Hepatocyte (in vitro differentiated cells): Measurements from ENCODE around the gene ABCA9. TPM values are rescaled to one million over a fixed set of nuclear protein-coding genes. Genes with fewer than 3 reads are reported as not detected.

Experiments
- DNase-seq: peaks from one replicate; pipeline ENCODE4 v3.0.0-alpha.2; 2016; ENCODE audit warnings: low spot score
- H2AFZ ChIP-seq: fragments of 200-600 bp; sonication (generic); 2 replicates; pipeline ENCODE4 v1.6.0; 2016; ENCODE audit warnings: antibody characterized with exemption, mild to moderate bottlenecking
- H3K27ac ChIP-seq: fragments of 200-600 bp; sonication (generic); 2 replicates; pipeline ENCODE4 v1.5.1; 2016; ENCODE audit warnings: mild to moderate bottlenecking
- H3K27me3 ChIP-seq: fragments of 200-600 bp; sonication (generic); 2 replicates; pipeline ENCODE4 v1.6.1; 2016
- H3K36me3 ChIP-seq: fragments of 200-600 bp; sonication (generic); replicated peaks from 2 replicates; pipeline ENCODE4 v1.5.1; 2016; ENCODE audit warnings: low read depth; ENCODE audit not compliant: insufficient read depth
- H3K4me1 ChIP-seq: fragments of 200-600 bp; sonication (generic); 2 replicates; pipeline ENCODE4 v1.5.1; 2016; ENCODE audit warnings: mild to moderate bottlenecking, moderate library complexity; ENCODE audit not compliant: insufficient read depth
- H3K4me2 ChIP-seq: fragments of 200-600 bp; sonication (generic); 2 replicates; pipeline ENCODE4 v1.6.0; 2016
- H3K4me3 ChIP-seq: fragments of 200-600 bp; sonication (generic); 2 replicates; pipeline ENCODE4 v1.5.1; 2016; ENCODE audit warnings: mild to moderate bottlenecking
- H3K79me2 ChIP-seq: fragments of 200-600 bp; sonication (generic); 2 replicates; pipeline ENCODE4 v1.6.0; 2017; ENCODE audit warnings: mild to moderate bottlenecking
- H3K9me2 ChIP-seq: fragments of 200-600 bp; sonication (generic); replicated peaks from 2 replicates; pipeline ENCODE4 v1.6.0; 2017; ENCODE audit warnings: mild to moderate bottlenecking; ENCODE audit not compliant: insufficient read depth
- H3K9me3 ChIP-seq: fragments of 200-600 bp; sonication (generic); 2 replicates; pipeline ENCODE4 v1.5.1; 2016; ENCODE audit warnings: low read depth, mild to moderate bottlenecking
- H4K20me1 ChIP-seq: fragments of 200-600 bp; sonication (generic); 2 replicates; pipeline ENCODE4 v1.6.0; 2016; ENCODE audit warnings: mild to moderate bottlenecking; ENCODE audit not compliant: insufficient read depth, poor library complexity, severe bottlenecking
- EZH2 ChIP-seq: fragments of 200-600 bp; sonication (generic); IDR thresholded peaks from 2 replicates; pipeline ENCODE4 v1.6.1; 2016; ENCODE audit warnings: antibody characterized with exemption, mild to moderate bottlenecking, borderline replicate concordance
- EZH2phosphoT487 ChIP-seq: fragments of 200-600 bp; sonication (generic); IDR thresholded peaks from one replicate; pipeline ENCODE4 v1.6.1; 2018; ENCODE audit warnings: antibody characterized with exemption, mild to moderate bottlenecking, low read depth, moderate library complexity; ENCODE audit not compliant: unreplicated experiment, severe bottlenecking
- WGBS: methylation state at CpG from one replicate; pipeline ENCODE4 v1.1.6; 2016; ENCODE audit warnings: low lambda C conversion rate; ENCODE audit errors: missing lambda C conversion rate; 5-methylcytosine and 5-hydroxymethylcytosine counted together
- polyA plus RNA-seq: library from polyadenylated mRNA; unstranded; fragments of >200 nt; fragmentation: Nextera tagmentation; extraction: Ambion mirVana; gene quantifications from 2 replicates; pipeline ENCODE4 v1.2.1, GENCODE V29; 2016
- total RNA-seq: library from RNA; depleted of rRNA; stranded (reverse); fragments of >200 nt; gene quantifications from 2 replicates; pipeline ENCODE4 v1.2.3, GENCODE V29; 2014
- TF ChIP-seq, protein P1 (sequence below): fragments of 200-600 bp; sonication (generic); IDR thresholded peaks from 2 replicates; pipeline ENCODE4 v1.5.1; 2016; ENCODE audit warnings: antibody characterized with exemption, mild to moderate bottlenecking; ENCODE audit not compliant: poor library complexity

Gene ABCA9
- total and polyA plus RNA-seq, 2 experiments from 2014 or later, result 0.34 to 0.60 TPM

GRCh38 chr17:68939195-68939594 lies 121.5 kb downstream of the ABCA9 start:
- no peak for TF ChIP-seq EZH2phosphoT487
- no peak for TF ChIP-seq EZH2
- TF ChIP-seq, protein P1, sequence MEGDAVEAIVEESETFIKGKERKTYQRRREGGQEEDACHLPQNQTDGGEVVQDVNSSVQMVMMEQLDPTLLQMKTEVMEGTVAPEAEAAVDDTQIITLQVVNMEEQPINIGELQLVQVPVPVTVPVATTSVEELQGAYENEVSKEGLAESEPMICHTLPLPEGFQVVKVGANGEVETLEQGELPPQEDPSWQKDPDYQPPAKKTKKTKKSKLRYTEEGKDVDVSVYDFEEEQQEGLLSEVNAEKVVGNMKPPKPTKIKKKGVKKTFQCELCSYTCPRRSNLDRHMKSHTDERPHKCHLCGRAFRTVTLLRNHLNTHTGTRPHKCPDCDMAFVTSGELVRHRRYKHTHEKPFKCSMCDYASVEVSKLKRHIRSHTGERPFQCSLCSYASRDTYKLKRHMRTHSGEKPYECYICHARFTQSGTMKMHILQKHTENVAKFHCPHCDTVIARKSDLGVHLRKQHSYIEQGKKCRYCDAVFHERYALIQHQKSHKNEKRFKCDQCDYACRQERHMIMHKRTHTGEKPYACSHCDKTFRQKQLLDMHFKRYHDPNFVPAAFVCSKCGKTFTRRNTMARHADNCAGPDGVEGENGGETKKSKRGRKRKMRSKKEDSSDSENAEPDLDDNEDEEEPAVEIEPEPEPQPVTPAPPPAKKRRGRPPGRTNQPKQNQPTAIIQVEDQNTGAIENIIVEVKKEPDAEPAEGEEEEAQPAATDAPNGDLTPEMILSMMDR, result no peak
- Histone ChIP-seq H3K27me3 (no peaks in the 10 kb centered on the region), H3K9me2 (no peaks in the 10 kb centered on the region), H2AFZ (no peak overlapping the region), H3K79me2 (no peaks in the 10 kb centered on the region), H3K4me2 (no peak overlapping the region), H3K4me3 (no peak overlapping the region), H3K27ac (no peak overlapping the region), H3K9me3 (no peaks in the 10 kb centered on the region), H3K36me3 (no peaks in the 10 kb centered on the region), H4K20me1 (no peaks in the 10 kb centered on the region), H3K4me1 (no peaks in the 10 kb centered on the region)
- DNase-seq, result no peak
- WGBS, result 68% methylated on average over 3 of the region's 3 CpGs

- DNase-seq, result peak; percentile 34
- H3K27ac ChIP-seq, result no peak overlapping the region
Observed at GRCh38 chr17:68937890-68938514, 122.7 kb downstream of the ABCA9 start.

GRCh38 chr17:68927516-68927915 lies 133.2 kb downstream of the ABCA9 start:
- Histone ChIP-seq H3K4me2 (no peak overlapping the region), H3K79me2 (no peaks in the 10 kb centered on the region), H3K4me3 (no peak overlapping the region), H3K9me3 (no peaks in the 10 kb centered on the region), H3K27me3 (no peaks in the 10 kb centered on the region), H2AFZ (no peak overlapping the region), H4K20me1 (no peaks in the 10 kb centered on the region), H3K4me1 (no peaks in the 10 kb centered on the region), H3K9me2 (no peaks in the 10 kb centered on the region), H3K36me3 (no peaks in the 10 kb centered on the region), H3K27ac (no peak overlapping the region)
- TF ChIP-seq EZH2phosphoT487, result no peak
- TF ChIP-seq EZH2, result no peak
- TF ChIP-seq, protein P1, result no peak
- no peak for DNase-seq
- WGBS, result 82% methylated on average over 4 of the region's 4 CpGs

More at GRCh38 chr17:68937890-68938514, 122.7 kb downstream of the ABCA9 start:
- WGBS, result 81% methylated on average over 8 of the region's 8 CpGs
- Histone ChIP-seq H3K4me1 (no peaks in the 10 kb centered on the region), H3K36me3 (no peaks in the 10 kb centered on the region), H3K9me2 (no peaks in the 10 kb centered on the region), H4K20me1 (no peaks in the 10 kb centered on the region), H3K27me3 (no peaks in the 10 kb centered on the region), H3K9me3 (no peaks in the 10 kb centered on the region), H2AFZ (no peak overlapping the region), H3K4me2 (no peak overlapping the region), H3K4me3 (no peak overlapping the region), H3K79me2 (no peaks in the 10 kb centered on the region)
- TF ChIP-seq EZH2phosphoT487 (no peak), EZH2 (no peak)
- TF ChIP-seq, protein P1, result no peak
